Right lung (tissue), 5 donors: ENCODE results near the gene DOHH. TPM values are rescaled to one million over a fixed set of nuclear protein-coding genes. Genes with fewer than 3 reads are reported as not detected.
A peak's percentile ranks its signal among the peaks of the same experiment; 100 is the strongest.
"Not testable (repeated sequence)": the region's sequence is repeated elsewhere in the genome, so short reads cannot be mapped to it uniquely, and the experiment has no call there.

ENCODE experiments used
- DNase-seq, 2 donors: peaks; one replicate each; pipeline ENCODE4 v3.0.0-alpha.2; 2013
- polyA plus RNA-seq, 5 donors: library from polyadenylated mRNA; unstranded; fragments of 120-200 nt; gene quantifications; one replicate each; pipeline versions ENCODE4 v1.2.1 to v1.2.3, GENCODE V29; 2013; ENCODE audit warnings: inconsistent platforms in 1 of 5, low replicate concordance in 1 of 5; ENCODE audit not compliant: insufficient read length in 5 of 5, insufficient read depth in 1 of 5

Gene DOHH
- polyA plus RNA-seq, 5 donors = 4.4 to 11.5 (median 6.6) TPM

GRCh38 chr19:3520166-3521103 is 20.0 kb upstream of the DOHH start:
- DNase-seq = no peak

DNA sequence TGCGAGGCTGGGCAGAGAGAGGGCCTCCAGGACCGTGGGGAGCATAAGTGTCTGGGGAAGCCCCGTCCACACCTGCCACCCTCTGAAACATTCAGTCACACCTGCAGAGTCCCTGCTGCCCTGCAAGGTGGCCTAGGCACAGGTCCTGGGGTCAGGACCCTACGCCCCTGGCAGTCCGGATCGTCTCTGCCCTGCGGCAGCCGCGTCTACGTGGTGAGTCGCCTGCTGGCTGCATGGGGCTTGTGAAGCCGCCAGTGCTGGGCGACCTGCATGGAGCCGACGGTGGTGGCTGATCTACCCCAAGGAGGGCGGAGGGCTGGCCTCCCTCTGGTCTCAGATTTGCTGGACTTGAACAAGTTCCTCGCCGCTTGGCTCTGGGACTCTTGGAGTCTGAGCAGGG is 18.7 kb upstream of the DOHH start:
- no peak for DNase-seq

DNA sequence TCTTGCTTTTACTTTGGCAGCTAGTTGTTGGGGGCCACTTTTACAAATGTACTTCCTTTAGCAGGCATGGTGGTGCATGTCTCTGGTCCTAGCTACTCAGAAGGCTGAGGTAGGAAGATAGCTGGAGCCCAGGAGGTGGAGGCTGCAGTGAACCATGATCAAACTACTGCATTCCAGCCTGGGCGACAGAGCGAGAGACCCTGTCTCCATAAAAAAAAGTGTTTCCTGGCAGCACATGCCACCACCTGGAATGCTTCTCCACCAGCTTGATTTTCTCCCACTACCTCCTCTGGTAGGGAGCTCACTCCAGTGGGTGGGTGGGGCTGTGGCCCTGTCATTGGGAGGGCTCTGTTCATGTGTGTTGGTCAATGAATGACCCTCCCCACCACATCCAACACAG is 18.2 kb upstream of the DOHH start:
- DNase-seq = no peak

DNA sequence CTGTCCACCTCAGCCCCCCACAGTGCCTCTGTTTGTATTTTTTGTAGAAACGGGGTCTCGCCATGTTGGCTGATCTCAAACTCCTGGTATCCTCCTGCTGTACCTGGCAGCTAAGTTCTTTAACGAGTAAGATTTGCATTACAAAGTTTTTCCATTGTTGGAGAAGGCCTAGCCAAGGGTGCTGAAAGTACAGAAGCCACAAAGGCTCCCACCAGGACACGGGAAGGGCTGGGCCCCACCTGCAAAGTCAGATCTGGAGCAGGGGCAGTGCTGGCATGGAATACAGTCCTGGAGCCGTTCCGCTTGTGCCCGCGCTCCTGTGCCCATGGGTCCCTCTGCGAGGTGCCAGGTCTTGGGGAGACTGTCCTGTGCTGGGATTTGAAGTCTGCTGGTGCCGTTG is 17.8 kb upstream of the DOHH start:
- DNase-seq = no peak

- DNase-seq = no peak
These were observed 17.2 kb upstream of the DOHH start for GRCh38 chr19:3517638-3518037.

- DNase-seq = no peak
These were observed 16.3 kb upstream of the DOHH start for GRCh38 chr19:3516675-3517207.

GRCh38 chr19:3515891-3516422 is 15.5 kb upstream of the DOHH start:
- DNase-seq = no peak

- no peak for DNase-seq
These were observed 14.5 kb upstream of the DOHH start for GRCh38 chr19:3514930-3515329.

DNA sequence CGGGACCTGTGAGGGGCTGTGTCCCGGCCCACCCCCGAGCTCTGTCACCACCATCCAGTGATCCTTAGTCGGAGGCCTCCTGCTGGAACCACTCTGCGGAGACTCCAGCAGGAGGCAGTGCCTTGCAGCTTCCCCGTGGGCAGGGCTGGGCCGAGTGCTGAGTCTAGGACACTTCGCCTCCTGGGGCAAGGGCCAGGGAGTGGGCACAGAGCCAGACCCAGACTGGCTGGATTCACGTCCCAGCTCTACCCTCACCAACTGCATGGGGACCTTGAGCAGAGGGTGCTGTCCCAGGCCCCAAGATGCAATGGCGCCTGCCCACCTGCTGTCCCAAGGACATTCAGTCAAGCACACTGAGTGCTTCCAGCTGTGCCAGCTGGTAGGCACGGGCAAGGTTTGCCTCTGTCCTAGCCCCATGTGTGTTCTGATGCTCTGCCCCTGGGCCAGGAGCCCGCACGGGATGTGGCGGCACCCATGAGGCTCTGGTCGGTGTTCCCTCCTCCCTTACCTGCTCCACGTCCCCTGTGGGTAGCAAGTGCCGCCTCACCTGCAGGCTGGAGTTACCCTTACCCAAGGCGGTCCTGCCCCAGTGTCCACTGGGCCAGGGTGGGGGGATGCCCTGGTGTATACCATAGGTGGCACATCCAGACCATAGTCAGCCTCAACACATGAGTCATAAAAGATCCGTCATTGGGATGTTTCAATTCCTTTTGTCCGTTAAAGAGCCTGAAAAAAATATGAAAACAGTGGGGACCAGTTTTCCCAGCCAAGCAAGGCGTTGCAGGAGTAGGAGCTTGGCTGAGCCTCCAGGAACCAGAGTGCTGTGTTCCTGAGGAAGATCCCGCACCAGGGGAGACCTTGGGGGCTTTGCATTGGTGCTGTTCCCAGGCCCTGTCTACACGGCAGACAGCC is 13.0 kb upstream of the DOHH start:
- no peak for DNase-seq

DNA sequence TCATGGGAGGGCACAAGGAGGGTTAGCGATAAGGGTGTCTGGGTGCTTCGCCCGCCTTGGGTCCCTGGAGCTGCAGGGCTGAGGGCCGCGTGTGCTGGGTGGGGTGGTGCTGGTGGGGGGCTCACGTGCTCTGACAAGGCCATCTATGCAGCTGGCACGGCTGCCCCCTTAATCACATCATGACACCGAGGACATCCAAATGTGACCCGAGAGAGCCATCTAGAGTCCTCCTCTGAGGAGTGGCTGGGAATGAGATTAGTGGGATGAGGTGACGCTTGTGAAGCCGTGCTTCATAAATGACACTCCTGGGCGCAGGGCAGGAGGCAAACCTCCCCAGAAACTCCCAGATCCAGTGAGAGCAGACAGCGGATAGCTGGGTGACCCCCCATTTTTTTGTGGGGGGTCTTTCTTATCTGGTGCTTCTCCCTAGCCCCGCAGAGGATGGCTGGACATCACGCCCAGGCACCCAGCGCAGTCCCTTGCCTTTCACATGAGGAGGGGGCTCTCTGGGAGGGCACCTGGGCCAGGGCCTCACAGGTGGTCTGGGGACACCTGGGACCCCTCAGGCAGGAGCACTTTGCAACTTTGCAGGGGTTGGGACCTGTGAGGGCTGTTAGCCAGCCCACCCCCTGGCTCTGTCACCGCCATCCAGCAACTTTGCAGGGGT is 12.2 kb upstream of the DOHH start:
- DNase-seq = no peak

GRCh38 chr19:3511506-3512251 is 11.2 kb upstream of the DOHH start:
- no peak for DNase-seq

DNA sequence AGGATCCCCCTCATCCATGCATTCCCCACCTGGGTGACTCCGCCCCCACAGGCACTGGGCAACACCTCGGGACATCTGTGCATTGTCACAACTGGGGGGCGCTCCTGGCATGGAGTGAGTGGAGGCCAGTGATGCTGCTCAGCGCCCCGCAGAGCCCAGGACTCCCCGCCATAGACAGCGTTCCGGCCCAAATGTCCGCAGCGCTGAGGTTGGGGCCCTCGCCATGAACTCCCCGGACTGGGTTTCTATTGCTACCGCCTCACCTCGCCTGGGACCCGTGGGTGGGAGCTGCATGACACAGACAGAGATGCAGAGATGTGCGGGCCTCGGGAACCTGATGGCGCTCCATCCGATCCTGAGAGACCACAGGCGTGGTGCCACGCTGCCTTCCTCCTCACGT is 10.3 kb upstream of the DOHH start:
- DNase-seq = no peak

DNA sequence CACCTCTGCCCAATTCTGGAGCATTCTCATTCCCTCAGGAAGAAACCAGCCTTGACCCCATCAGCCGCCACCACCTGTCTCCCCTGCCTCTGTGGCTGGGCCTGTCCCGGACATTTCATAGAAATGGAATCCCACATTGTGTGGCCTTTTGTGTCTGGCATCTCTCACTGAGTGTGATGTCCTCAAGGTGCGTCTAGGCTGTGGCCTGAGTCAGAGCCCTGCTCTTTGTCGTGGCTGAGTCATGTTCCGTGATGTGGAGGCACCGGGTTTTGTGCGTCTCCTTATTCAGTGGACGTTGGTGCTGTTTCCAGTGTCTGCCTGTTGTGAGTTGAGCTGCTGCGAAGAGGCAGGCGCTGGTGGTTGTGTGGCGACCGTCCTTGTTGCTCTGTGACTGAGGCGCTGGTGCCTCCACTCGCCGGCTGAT is 9.1 kb upstream of the DOHH start:
- DNase-seq = no peak

- no peak for DNase-seq
These were observed 8.5 kb upstream of the DOHH start for GRCh38 chr19:3508771-3509535.

GRCh38 chr19:3508121-3508661 is 7.7 kb upstream of the DOHH start:
- DNase-seq = not testable (repeated sequence)

- DNase-seq = peak in 1 of 2 donors; percentile 10
These were observed 7.1 kb upstream of the DOHH start for GRCh38 chr19:3507371-3508120.

DNA sequence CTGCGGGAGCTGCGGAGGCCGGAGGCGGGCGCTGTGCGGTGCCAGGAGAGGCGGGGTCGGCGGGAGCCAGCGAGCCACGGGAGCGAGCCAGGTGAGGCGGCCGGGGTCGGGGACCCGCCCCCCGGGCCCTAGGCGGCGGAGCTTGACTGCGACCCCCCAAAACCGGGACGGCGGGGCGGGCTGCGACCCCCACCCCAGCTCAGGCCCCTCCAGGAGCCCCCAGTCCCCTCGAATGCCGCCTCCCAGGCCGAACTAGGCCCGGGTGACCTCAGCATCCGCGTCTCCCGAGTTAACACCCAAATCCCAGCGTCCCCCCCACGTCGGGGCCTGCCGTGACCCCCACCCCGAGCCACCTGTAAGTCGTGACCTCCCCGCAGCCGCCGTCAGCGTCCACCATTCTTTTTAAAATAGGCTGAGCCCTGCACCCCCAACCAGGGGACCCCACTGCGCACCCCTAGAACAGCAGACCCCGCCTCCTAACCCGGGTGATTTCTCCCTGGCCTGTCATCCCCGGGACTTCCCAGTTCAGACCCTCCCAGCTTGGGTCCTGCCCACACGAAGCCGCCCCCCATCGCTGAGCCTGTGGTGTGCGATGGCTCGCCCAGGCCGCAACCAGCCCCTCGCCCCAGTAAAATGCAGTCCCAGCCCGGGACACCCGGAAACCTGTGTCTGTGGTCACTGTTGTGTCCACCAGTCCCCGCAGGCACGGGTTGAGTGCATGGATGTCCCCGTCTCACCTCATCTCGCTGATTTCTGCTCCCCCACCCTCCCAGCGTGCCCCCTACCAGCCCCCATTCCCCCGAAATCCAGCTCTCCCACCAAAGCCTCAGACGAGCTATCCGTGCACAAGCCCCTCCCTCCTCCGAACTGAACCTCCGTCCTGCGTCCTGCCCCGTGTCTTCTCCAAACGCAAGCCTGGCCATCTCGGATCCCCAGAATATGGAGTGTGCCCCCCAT is 6.2 kb upstream of the DOHH start:
- peak in 1 of 2 donors; percentile 12 for DNase-seq
